ENCODE data around the gene ISY1.

DNA sequence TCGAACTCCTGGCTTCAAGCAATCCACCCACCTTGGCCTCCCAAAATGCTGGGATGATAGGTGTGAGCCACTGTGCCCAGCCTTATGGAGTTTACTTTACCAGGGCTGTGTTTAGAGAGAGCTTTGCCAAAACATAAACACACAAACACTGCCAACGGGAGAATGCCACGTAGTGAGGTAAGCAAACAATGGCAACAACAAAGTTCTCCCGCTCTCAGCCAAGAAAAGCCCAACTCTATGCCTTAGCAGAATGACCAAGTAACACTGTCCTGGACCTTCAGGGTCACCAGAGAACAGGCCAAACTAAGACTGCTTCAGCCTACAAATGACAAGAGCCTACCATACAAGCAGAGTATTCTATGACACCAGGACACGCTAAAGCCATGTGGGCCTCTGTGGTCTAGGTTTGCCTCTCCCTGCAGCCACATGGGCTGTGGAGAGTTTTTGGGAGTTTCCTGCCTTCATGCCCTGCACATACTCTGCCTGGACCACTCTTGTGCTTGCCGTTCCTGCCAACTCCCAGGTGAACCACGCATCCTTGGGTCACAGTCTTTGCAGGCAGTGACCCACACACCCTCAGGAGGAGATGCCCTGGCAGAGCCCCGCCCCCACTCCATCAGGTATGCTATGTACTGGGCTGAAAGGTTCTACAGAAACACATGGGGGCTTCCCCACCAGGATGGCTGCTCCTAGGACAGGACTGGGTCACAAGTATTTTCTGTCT lies 44.4 kb upstream of the ISY1 start:
- TF ChIP-seq CTCF (IDR thresholded peaks at IDR 0.05 in 2 of 3, conservative IDR thresholded peaks at IDR 0.05 in 1 of 3; ENCODE audit: borderline replicate concordance in 1 of 3, insufficient read depth in 1 of 3, low read depth in 2 of 3, low read length in 2 of 3) (no peak), POLR2A (IDR thresholded peaks at IDR 0.05; ENCODE audit: borderline replicate concordance, extremely low read depth, insufficient read depth, insufficient read length) (no peak), POLR2AphosphoS5 (IDR thresholded peaks at IDR 0.05; ENCODE audit: low read depth, low read length) (no peak), CEBPB (IDR thresholded peaks at IDR 0.05; ENCODE audit: low read depth) (no peak), EZH2 (IDR thresholded peaks at IDR 0.05) (no peak), EZH2phosphoT487 (IDR thresholded peaks at IDR 0.05; ENCODE audit: borderline replicate concordance) (no peak), JUND (IDR thresholded peaks at IDR 0.05) (no peak), SP1 (IDR thresholded peaks at IDR 0.05; ENCODE audit: low read depth) (no peak), EGR1 (IDR thresholded peaks at IDR 0.05; ENCODE audit: low read depth) (no peak), ATF3 (IDR thresholded peaks at IDR 0.05) (no peak), SIN3A (IDR thresholded peaks at IDR 0.05; ENCODE audit: low read depth) (no peak), SRF (IDR thresholded peaks at IDR 0.05; ENCODE audit: low read depth) (no peak), RAD21 (IDR thresholded peaks at IDR 0.05; ENCODE audit: low read depth) (no peak)
- TF ChIP-seq, protein P1, sequence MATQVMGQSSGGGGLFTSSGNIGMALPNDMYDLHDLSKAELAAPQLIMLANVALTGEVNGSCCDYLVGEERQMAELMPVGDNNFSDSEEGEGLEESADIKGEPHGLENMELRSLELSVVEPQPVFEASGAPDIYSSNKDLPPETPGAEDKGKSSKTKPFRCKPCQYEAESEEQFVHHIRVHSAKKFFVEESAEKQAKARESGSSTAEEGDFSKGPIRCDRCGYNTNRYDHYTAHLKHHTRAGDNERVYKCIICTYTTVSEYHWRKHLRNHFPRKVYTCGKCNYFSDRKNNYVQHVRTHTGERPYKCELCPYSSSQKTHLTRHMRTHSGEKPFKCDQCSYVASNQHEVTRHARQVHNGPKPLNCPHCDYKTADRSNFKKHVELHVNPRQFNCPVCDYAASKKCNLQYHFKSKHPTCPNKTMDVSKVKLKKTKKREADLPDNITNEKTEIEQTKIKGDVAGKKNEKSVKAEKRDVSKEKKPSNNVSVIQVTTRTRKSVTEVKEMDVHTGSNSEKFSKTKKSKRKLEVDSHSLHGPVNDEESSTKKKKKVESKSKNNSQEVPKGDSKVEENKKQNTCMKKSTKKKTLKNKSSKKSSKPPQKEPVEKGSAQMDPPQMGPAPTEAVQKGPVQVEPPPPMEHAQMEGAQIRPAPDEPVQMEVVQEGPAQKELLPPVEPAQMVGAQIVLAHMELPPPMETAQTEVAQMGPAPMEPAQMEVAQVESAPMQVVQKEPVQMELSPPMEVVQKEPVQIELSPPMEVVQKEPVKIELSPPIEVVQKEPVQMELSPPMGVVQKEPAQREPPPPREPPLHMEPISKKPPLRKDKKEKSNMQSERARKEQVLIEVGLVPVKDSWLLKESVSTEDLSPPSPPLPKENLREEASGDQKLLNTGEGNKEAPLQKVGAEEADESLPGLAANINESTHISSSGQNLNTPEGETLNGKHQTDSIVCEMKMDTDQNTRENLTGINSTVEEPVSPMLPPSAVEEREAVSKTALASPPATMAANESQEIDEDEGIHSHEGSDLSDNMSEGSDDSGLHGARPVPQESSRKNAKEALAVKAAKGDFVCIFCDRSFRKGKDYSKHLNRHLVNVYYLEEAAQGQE (IDR thresholded peaks at IDR 0.05; ENCODE audit: low read depth) = no peak

Data from HCT116 (cell line).